Measurements from ENCODE around the gene FBXL3. TPM values are rescaled to one million over a fixed set of nuclear protein-coding genes. Genes with fewer than 3 reads are reported as not detected.

The FBXL3 gene
- total and polyA plus RNA-seq, 2 of the 4 experiments (the other 2 are of a cell fraction), result 15.3 to 43.6 TPM

- in situ Hi-C loops (cut with MboI; ENCODE audit: low sequenced_read_pairs), result loop anchor here (25.0 kb wide), 1 partner anchor 1290 kb away; no protein-coding TSS in a partner anchor
- no TSS peak for BruUV-seq (replicated peaks)
- H3K4me2 ChIP-seq (ENCODE audit: low read depth, low read length), result no peak overlapping the region
- H3K9me3 ChIP-seq (ENCODE audit: control insufficient read depth, insufficient read depth, low read length), result no peaks in the 10 kb centered on the region
- no peak overlapping the region for H4K5ac ChIP-seq (ENCODE audit: low read depth, low read length)
- H3K4me1 ChIP-seq (ENCODE audit: control insufficient read depth, insufficient read depth, low read length), result no peaks in the 10 kb centered on the region
- H2BK15ac ChIP-seq (ENCODE audit: low read depth, low read length), result no peak overlapping the region
- intact Hi-C loops (cut with micrococcal nuclease), result no loop called here
- no peak overlapping the region for H3K23ac ChIP-seq (ENCODE audit: low read depth, low read length)
- no peaks in the 10 kb centered on the region for H3K36me3 ChIP-seq (ENCODE audit: control insufficient read depth, insufficient read depth, low read length)
- H2AFZ ChIP-seq (replicated peaks; ENCODE audit: low read length, poor library complexity), result no peak overlapping the region
- H3K4ac ChIP-seq (ENCODE audit: low read depth, low read length), result no peak overlapping the region
- peaks cover 26% of the 10 kb centered on the region for H3K27me3 ChIP-seq (ENCODE audit: control insufficient read depth, insufficient read depth, low read length)
- TF ChIP-seq CTCF (conservative IDR thresholded peaks at IDR 0.05; ENCODE audit: low read depth, low read length) (no peak), FOS (IDR thresholded peaks at IDR 0.05; ENCODE audit: low read depth, low read length) (no peak), MAFK (IDR thresholded peaks at IDR 0.05; ENCODE audit: low read depth, low read length) (no peak)
- H4K91ac ChIP-seq (ENCODE audit: insufficient read depth, low read depth, low read length), result no peak overlapping the region
- no peaks in the 10 kb centered on the region for H3K9me1 ChIP-seq (ENCODE audit: insufficient read depth, low read length)
- no peak overlapping the region for H3K56ac ChIP-seq (ENCODE audit: extremely low read depth, insufficient read depth, low read length)
- H3K27ac ChIP-seq (ENCODE audit: insufficient read depth, low read length), result no peak overlapping the region
- H3K14ac ChIP-seq (replicated peaks; ENCODE audit: low read depth, low read length), result no peak overlapping the region
- H3K79me1 ChIP-seq (ENCODE audit: low read depth in 1 of 2, low read length in 2 of 2), result no peaks in the 10 kb centered on the region
- 58% methylated on average over 2 of the region's 5 CpGs; no CpG with 5 or more reads in 1 of the 2 experiments for WGBS, 2 experiments (ENCODE audit: extremely low coverage in 2 of 2, insufficient read length in 1 of 2)
- H2AK5ac ChIP-seq (ENCODE audit: low read depth, low read length), result no peak overlapping the region
- H3K18ac ChIP-seq (ENCODE audit: low read depth, low read length), result no peak overlapping the region
- dilution Hi-C loops (cut with HindIII; ENCODE audit: low sequenced_read_pairs, unreplicated experiment), result no loop called here
- CTCF ChIA-PET, result interaction anchor here (0.6 kb wide), 1 partner anchor 1529 kb away, joined by 6 read pairs; no protein-coding TSS in a partner anchor
- no peak overlapping the region for H3K4me3 ChIP-seq (ENCODE audit: insufficient read depth, low read depth, low read length)
- no peak overlapping the region for H4K8ac ChIP-seq (ENCODE audit: low read depth in 2 of 2, low read length in 2 of 2)
- no peak overlapping the region for H2AK9ac ChIP-seq (replicated peaks; ENCODE audit: low read depth, low read length, poor library complexity)
- POLR2A ChIA-PET (ENCODE audit: unreplicated experiment), result no interaction called here
- no peak overlapping the region for H2BK5ac ChIP-seq (ENCODE audit: low read depth, low read length, poor library complexity, severe bottlenecking)
- H2BK20ac ChIP-seq (ENCODE audit: low read depth, low read length), result no peak overlapping the region
- ATAC-seq (ENCODE audit: low read depth) (no peak), DNase-seq (no peak)
- no peaks in the 10 kb centered on the region for H4K20me1 ChIP-seq (ENCODE audit: insufficient read depth, low read length)
- H2BK120ac ChIP-seq (ENCODE audit: low read depth, low read length), result no peak overlapping the region
- no peak overlapping the region for H3K9ac ChIP-seq (ENCODE audit: low read depth, low read length)
Observed at GRCh38 chr13:76976929-76977328, 50.0 kb downstream of the FBXL3 start.
